Measurements from ENCODE around the gene MRPL12.
"Not testable (repeated sequence)": the region's sequence is repeated elsewhere in the genome, so short reads cannot be mapped to it uniquely, and the experiment has no call there.

DNA sequence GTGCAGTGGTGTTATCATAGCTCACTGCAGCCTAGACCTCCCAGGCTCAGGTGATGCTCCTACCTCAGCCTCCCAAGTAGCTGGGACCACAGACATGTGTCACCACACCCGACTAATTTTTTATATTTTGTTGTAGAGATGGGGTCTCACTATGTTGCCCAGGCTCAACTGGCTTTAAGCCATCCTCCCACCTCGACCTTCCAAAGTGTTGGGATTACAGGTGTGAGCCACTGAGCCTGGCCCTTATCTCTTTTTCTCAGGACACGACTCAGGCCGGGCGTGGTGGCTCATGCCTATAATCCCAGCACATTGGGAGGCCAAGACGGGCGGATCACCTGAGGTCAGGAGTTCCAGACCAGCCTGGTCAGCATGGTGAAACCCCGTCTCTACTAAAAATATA, 36.4 kb downstream of the MRPL12 start:
- TF ChIP-seq, protein P1, sequence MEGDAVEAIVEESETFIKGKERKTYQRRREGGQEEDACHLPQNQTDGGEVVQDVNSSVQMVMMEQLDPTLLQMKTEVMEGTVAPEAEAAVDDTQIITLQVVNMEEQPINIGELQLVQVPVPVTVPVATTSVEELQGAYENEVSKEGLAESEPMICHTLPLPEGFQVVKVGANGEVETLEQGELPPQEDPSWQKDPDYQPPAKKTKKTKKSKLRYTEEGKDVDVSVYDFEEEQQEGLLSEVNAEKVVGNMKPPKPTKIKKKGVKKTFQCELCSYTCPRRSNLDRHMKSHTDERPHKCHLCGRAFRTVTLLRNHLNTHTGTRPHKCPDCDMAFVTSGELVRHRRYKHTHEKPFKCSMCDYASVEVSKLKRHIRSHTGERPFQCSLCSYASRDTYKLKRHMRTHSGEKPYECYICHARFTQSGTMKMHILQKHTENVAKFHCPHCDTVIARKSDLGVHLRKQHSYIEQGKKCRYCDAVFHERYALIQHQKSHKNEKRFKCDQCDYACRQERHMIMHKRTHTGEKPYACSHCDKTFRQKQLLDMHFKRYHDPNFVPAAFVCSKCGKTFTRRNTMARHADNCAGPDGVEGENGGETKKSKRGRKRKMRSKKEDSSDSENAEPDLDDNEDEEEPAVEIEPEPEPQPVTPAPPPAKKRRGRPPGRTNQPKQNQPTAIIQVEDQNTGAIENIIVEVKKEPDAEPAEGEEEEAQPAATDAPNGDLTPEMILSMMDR (IDR thresholded peaks at IDR 0.05) = not testable (repeated sequence)
- TF ChIP-seq POLR2A (IDR thresholded peaks at IDR 0.05) = not testable (repeated sequence)

All from tibial nerve (tissue), 3 donors.